ENCODE data around the gene QRICH1. TPM values are rescaled to one million over a fixed set of nuclear protein-coding genes. Genes with fewer than 3 reads are reported as not detected.
A peak's percentile ranks its signal among the peaks of the same experiment; 100 is the strongest.

Gene QRICH1
- total and polyA plus RNA-seq, 2 donors (not counting 3 experiments of a cell fraction or from before 2014, with no cell fraction given): 89.7 to 116 TPM

DNA sequence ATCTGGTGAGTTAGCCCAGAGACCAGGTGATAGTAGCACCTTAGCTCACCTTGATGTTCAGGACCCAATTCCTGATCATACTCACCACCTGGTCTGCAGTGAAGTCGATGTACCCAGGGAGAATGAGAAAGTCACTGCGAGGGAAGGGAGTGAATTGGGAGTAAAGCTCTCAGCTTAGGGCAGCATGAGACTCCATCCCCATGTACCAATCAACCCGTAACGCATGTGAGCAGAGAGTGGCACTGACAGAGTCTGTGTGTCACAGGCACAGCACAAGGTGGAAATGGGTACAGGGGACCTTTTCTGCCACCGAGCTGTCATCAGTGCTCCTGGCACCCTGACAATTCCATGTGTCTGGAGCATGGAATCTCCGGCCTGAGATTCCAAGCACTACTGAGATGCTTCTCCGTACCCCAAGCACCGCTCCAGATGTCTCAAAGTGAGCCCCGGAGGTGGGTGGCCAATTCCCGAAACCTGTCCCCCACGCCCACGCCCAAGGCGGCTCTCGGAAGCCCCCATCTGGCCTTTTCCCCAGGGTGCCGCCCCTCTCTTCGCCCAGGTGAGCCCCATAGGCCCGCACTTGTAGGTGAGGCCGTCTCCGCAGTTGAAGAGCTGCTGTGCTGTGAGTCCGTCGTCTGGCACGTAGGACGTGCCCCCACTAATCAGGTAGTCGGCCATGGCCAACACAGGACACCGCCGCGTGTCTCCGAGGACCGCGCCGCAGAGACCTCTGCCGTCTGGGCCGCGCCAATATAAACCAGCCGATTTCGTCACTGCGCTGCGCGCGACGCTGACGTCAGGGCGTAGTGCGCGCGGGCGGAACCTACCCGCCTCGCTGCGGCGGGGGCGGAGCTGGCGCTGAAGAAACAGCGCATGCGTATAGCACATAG, 65.0 kb downstream of the QRICH1 start, which contains the start of gene IMPDH2:
Gene IMPDH2, minus strand, starts transcription at position 726 of the 890 bp plus-strand sequence. Its CDS starts 48 bp downstream, at position 678.
- Histone ChIP-seq H3K9me3 (replicated peaks; ENCODE audit: control insufficient read depth, insufficient read depth, low read length) (no peaks in the 10 kb centered on the region), H3K4me2 (ENCODE audit: insufficient read depth, low read length) (peak within 1 kb of the TSS; percentile 56), H3K27ac (ENCODE audit: insufficient read depth, low read depth, low read length) (peak within 1 kb of the TSS; percentile 30), H3K27me3 (ENCODE audit: control insufficient read depth in 2 of 2, insufficient read depth in 2 of 2, low read length in 2 of 2) (no peaks in the 10 kb centered on the region), H3K4me1 (ENCODE audit: control insufficient read depth, extremely low read depth, insufficient read depth, low read length) (peaks cover 11% of the 10 kb centered on the region), H4K20me1 (replicated peaks; ENCODE audit: control insufficient read depth, extremely low read depth, insufficient read depth, low read length) (no peaks in the 10 kb centered on the region), H2AFZ (ENCODE audit: low read depth, low read length) (no peak within 1 kb of the TSS), H3K9me1 (replicated peaks; ENCODE audit: control insufficient read depth, extremely low read depth, insufficient read depth, low read length) (no peaks in the 10 kb centered on the region), H3K9ac (replicated peaks; ENCODE audit: extremely low read depth, insufficient read depth, low read length) (peak within 1 kb of the TSS; percentile 68), H3K4me3 (replicated peaks in 1 of 3; ENCODE audit: insufficient read depth in 1 of 3, low read depth in 1 of 3, low read length in 3 of 3) (peak within 1 kb of the TSS; percentile 7 to 66 (median 44)), H3K36me3 (ENCODE audit: control insufficient read depth in 2 of 2, extremely low read depth in 1 of 2, insufficient read depth in 2 of 2, low read length in 2 of 2) (peaks cover 24 to 50% of the 10 kb centered on the region in 2 experiments), H3K79me2 (ENCODE audit: control insufficient read depth, insufficient read depth, low read length) (peaks cover 31% of the 10 kb centered on the region)
- BruUV-seq (replicated peaks): TSS peak; percentile 53
- ChIA-PET POLR2A (interaction anchor here (0.6 to 1.3 kb wide), 10 partner anchors 9 to 734 kb away, joined by 3 to 17 read pairs (median 4); partner anchors contain the start of genes ARIH2, QRICH1 and WDR6), CTCF (interaction anchor here (0.6 to 2.3 kb wide), 5 partner anchors 9 to 65 kb away, joined by 3 to 19 read pairs (median 5); partner anchors contain the start of genes P4HTM, QRICH1 and WDR6)
- dilution Hi-C loops (cut with MboI; ENCODE audit: extremely low pct_ligation_motif_present, low sequenced_read_pairs): no loop called here
- FAIRE-seq: peak; percentile 90
- peak; percentile 97 for DNase-seq (ENCODE audit: low read depth, low spot score)
- TF ChIP-seq, protein P1, sequence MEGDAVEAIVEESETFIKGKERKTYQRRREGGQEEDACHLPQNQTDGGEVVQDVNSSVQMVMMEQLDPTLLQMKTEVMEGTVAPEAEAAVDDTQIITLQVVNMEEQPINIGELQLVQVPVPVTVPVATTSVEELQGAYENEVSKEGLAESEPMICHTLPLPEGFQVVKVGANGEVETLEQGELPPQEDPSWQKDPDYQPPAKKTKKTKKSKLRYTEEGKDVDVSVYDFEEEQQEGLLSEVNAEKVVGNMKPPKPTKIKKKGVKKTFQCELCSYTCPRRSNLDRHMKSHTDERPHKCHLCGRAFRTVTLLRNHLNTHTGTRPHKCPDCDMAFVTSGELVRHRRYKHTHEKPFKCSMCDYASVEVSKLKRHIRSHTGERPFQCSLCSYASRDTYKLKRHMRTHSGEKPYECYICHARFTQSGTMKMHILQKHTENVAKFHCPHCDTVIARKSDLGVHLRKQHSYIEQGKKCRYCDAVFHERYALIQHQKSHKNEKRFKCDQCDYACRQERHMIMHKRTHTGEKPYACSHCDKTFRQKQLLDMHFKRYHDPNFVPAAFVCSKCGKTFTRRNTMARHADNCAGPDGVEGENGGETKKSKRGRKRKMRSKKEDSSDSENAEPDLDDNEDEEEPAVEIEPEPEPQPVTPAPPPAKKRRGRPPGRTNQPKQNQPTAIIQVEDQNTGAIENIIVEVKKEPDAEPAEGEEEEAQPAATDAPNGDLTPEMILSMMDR (IDR thresholded peaks at IDR 0.05; ENCODE audit: extremely low read depth in 1 of 2, insufficient read depth in 1 of 2, low read depth in 1 of 2, low read length in 2 of 2): peak in 1 of 2 donors; percentile 3
- peak; percentile 60 for TF ChIP-seq MAX (IDR thresholded peaks at IDR 0.05; ENCODE audit: insufficient read depth, insufficient read length)
- no peak for TF ChIP-seq FOS (IDR thresholded peaks at IDR 0.05; ENCODE audit: borderline replicate concordance, insufficient read depth, low read length)
- peak; percentile 100 for TF ChIP-seq POLR2AphosphoS5 (IDR thresholded peaks at IDR 0.05; ENCODE audit: insufficient read depth, low read depth, low read length)
- no peak for TF ChIP-seq EZH2 (IDR thresholded peaks at IDR 0.05; ENCODE audit: borderline replicate concordance, low read depth, low read length, severe bottlenecking)
- no peak for TF ChIP-seq JUN (IDR thresholded peaks at IDR 0.05; ENCODE audit: borderline replicate concordance, insufficient read depth, insufficient read length, low read depth)
- peak; percentile 99 for TF ChIP-seq POLR2A (IDR thresholded peaks at IDR 0.05; ENCODE audit: low read depth, low read length)
- no peak for TF ChIP-seq GATA2 (IDR thresholded peaks at IDR 0.05; ENCODE audit: insufficient read depth, insufficient read length, low read depth, low read length)
- TF ChIP-seq MYC (IDR thresholded peaks at IDR 0.05; ENCODE audit: low read depth, low read length): peak; percentile 83
- intact Hi-C loops (cut with micrococcal nuclease): loop anchor here (1.0 kb wide), 2 partner anchors 22 to 65 kb away; partner anchors contain the start of genes QRICH1 and WDR6
